Fibroblast of skin of right quadriceps (primary cell): ENCODE measurements around the gene GCFC2.

ENCODE experiments used
- DNase-seq: peaks from one replicate; pipeline ENCODE4 v3.0.0-alpha.2; 2013

The GCFC2 gene

GRCh38 chr2:75621228-75621627 is 89.5 kb downstream of the GCFC2 start:
- no peak for DNase-seq

GRCh38 chr2:75619956-75620740 is 90.6 kb downstream of the GCFC2 start:
- DNase-seq: peak; percentile 47

- no peak for DNase-seq
These were observed 93.8 kb downstream of the GCFC2 start for GRCh38 chr2:75616933-75617332.

- no peak for DNase-seq
These were observed 94.3 kb downstream of the GCFC2 start for GRCh38 chr2:75616406-75616805.

GRCh38 chr2:75614162-75614651 is 96.5 kb downstream of the GCFC2 start:
- no peak for DNase-seq

GRCh38 chr2:75612862-75613243 is 97.9 kb downstream of the GCFC2 start:
- DNase-seq: no peak
